ENCODE results near the gene CTXN2.
A peak's percentile ranks its signal among the peaks of the same experiment; 100 is the strongest.

The CTXN2 gene

DNA sequence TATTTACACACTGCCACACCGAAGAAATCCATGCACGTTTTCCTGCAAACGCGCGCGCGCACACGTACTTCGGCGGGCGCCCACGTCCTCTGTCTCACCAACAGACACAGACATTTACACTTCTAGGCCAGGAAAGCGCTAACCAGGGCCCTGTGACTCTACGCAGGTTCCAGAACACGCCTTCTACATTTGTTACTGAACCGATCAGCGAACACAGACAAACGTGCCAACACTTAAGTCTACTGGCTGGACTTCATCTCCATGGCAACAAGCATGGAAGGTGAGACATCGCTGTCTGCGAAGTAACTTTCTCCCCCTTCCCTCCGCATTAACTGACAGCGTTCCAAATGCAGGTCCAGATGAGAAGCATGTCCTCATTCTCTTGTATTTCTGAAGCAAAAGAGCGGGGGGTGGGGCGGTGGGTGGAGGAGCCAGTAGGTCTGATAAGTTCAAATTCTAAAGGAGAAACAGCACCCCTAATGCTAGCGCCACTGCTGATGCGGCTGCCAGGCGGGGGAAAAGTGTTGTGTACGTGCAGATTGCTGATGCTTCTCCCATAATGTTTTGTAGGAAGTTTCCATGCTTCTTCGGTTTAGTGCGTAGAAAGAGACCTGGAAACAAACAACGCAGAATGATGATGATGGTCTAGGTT, at the start of gene CTXN2:
CTXN2 (plus strand) TSS at position 92 of the 652 bp plus-strand sequence. CDS start 9,636 bp downstream, outside the sequence.
- no peak for DNase-seq (ENCODE audit: low read depth in 2 of 2)

DNA sequence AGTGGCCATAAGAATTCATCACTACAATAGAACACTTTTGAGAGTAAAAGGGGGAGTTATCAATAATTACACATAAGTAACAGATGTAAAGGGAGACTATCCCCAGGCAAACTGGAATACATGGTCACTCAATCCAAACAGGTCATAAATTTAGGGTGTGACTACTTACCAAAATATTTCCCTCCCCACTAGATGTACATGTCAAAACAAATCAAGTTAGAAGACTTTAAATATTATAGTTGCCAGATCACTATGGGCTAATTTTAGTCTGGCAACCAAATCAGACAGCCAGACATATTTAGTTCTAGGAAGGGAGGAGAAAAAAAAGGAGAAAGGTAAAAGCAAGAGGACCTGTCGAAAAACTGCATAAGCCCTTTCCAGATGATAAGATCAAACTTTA, 47.6 kb upstream of the CTXN2 start:
- DNase-seq (ENCODE audit: low read depth in 2 of 2): no peak

DNA sequence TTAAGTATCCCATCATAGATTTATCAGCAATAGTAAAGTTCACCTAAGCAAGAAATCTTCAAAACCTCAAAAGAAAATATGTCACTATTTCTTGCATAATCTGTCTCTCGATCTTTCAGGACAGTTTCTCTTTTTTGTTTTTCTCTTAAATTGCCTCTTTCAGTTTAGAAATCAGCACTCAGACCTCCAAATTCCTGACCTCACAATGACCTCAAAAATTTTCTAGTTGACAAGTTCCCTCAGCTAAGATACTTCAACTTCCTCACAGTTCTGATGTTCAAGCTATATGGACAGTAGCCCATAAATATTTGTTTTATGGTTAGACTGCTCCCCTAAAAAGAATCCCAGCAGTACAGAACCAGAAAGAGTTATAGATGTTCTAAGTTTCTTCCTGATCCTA, 46.6 kb upstream of the CTXN2 start:
- no peak for DNase-seq (ENCODE audit: low read depth in 2 of 2)

DNA sequence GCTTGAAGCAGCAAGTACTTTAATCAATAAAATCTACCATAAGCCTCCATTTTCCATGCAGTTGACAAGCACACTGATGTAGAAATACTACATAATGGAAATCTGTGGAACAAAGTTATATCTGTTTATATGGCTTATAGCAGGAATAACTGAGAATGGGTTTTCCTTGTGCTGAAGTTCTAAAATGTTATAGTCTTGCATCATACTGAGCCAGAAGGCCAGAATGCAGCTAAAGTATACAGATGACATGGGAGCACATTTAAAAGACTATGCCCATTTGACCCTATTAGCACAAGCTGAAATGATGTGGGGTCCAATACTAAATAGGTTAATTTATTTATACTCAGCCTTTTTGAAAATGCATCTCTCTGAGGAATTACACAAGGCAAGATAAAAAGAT, 45.5 kb upstream of the CTXN2 start:
- DNase-seq (ENCODE audit: low read depth in 2 of 2): no peak

DNA sequence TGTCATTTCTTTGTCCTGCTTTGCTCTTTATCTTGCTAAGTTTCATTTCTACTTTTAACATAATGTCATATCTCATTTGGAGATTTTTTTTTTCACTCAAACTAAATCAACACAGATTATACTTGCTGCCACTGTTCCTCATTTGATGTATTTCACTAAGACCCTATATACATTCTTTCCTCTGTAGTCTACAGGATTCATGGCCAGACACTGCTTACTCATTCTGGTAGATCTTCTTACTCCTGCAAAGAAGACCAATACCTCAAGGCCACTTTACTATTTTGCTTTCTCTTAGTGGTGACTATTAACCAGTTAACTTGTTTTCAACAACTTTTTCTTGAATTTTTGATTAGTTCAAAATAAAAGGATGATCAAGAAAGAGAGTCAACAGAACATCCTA, 44.1 kb upstream of the CTXN2 start:
- DNase-seq (ENCODE audit: low read depth in 2 of 2): no peak

DNA sequence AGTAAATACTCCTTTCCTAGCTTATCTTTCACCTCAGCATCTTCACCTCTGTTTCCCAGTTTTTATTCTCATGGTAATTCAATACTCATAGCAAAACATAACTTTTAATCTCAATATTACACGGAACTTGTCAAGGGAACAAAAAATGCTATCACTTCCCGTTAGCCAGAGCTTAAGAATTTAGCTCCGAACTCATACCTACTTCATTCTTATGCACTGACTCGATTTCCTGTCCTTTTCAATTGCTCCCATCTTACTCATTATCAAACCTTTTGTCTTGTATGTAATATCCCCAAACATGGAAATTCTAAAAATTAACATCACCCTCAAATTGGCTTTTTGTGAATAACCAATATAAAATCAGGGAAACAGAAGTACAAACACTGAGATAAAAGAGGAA, 41.6 kb upstream of the CTXN2 start:
- no peak for DNase-seq (ENCODE audit: low read depth in 2 of 2)

DNA sequence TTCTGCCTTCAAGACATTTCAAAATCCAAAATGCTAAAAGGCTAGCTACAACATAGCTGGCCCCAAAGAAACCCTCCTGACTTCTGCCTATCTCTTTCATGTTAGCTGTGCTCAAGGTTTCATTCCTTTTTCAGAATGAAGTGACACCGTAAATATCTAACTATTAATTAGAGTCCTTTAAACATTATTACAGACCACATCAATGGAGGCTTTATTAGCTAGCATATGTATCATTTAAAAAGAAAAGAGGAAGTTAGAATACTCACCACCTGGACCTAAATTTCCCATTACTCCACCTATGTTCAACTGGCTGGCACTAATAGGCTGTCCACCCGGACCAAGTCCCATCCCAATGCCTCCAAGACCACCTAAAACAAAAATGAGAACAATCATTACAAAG, 37.9 kb upstream of the CTXN2 start:
- no peak for DNase-seq (ENCODE audit: low read depth in 2 of 2)

DNA sequence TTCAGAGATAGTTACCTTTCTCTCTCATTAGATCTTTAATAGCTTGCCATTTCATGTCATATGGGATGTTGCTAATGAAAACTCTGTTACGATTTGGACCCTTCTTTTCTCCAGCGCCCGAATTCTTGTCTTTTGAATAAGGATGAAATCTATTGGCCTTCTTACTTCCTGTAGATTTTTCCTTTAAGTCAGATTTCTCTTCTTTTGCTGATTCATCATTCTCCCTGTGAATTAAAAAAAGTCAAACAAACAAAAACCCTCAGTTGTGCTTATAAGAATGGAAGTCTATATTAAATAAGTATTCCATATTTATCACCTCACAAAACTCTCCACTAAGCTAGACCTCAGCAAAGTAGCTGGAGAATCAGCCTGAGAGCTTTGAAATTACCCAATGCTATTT, 22.8 kb upstream of the CTXN2 start:
- no peak for DNase-seq (ENCODE audit: low read depth in 2 of 2)

DNA sequence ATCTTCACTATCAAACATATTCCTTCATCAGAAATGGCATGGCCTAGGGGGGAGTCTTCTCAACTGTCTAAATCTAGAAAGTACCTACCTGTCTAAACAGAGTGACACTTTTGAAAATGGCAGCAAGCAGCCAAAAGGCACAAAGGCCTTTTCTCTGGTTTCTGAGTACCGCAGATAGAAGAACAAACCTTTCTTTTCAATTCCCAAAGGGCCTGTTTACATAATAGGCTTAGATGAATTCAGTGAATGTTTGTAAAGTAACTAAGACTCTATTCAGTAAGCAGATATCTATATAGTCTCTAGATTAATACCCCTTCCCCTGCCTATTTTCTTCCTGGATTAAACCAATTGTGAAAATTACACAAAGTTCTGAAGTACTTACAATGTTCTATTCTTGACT, 20.5 kb upstream of the CTXN2 start:
- DNase-seq (ENCODE audit: low read depth in 2 of 2): no peak

DNA sequence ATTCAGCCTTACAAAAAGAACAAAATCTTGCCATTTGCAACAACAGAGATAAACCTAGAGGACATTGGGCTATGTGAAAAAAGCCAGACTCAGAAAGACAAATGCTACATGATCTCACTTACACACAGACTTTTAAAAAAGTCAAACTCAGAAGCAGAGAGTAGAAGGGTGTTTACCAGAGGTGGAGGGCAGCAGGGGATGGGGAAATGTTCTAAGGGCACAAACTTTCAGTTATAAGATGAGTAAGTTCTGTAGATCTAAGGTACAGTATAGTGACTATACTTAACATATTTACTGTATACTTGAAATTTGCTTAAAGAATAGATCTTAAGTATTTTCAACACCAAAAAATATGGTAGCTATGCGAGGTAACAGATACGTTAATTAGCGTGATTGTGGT, 16.3 kb upstream of the CTXN2 start:
- DNase-seq (ENCODE audit: low read depth in 2 of 2): no peak

DNA sequence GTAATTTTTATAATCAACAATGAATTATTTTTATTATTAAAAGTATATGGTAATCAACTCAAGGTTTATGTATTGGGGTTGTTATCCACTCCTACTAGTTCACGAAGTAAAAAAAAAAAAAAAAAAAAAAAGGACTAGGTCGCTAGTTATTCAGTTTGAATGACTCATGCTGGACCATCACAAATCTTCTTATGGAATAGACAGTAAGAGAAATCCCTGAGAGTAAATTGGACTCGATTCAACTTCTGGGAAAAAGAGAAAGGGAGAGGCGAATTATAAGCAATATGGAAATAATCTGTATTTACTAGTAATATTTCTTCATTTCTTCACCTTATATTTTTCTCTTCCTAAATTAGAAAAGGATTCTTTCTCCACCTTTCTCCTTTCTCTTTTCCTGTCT, 15.4 kb upstream of the CTXN2 start:
- DNase-seq (ENCODE audit: low read depth in 2 of 2): no peak

DNA sequence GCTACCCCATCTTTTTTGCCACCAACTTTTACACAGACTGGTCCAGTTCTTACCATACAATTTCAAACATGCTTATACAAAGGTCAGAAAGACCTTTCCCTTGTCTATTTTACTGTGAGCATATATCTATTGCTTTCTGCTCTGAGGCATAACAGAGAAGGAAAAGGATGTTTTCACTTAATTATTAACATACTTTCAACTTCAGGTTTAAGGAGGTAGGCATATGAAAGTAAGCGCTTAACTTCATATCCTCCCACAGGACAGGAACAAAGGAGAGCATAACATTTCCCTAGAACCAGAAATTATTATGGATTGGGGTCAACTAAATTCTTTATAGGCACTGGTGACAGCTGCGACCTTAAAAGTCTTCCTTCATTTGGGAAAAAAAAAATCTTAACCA, 14.5 kb upstream of the CTXN2 start:
- no peak for DNase-seq (ENCODE audit: low read depth in 2 of 2)

DNA sequence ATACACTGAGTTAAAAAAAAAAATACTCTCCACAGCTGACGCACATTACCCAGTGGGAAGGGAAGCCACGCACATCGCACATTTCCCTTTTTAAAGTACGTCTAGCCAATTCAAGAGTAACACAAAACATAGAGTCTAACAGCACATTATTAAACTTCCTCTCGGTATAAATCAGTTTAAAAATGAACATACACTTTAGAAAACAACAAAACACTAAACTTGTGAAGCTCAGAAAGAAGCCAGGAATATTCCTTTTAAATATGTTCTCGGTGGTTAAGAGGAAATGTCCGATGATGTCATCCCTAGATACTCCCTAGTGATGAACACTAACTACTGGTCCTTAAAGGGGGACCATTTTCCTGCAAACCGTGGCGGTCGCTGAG, 14.1 kb upstream of the CTXN2 start:
- DNase-seq (ENCODE audit: low read depth in 2 of 2): no peak

DNA sequence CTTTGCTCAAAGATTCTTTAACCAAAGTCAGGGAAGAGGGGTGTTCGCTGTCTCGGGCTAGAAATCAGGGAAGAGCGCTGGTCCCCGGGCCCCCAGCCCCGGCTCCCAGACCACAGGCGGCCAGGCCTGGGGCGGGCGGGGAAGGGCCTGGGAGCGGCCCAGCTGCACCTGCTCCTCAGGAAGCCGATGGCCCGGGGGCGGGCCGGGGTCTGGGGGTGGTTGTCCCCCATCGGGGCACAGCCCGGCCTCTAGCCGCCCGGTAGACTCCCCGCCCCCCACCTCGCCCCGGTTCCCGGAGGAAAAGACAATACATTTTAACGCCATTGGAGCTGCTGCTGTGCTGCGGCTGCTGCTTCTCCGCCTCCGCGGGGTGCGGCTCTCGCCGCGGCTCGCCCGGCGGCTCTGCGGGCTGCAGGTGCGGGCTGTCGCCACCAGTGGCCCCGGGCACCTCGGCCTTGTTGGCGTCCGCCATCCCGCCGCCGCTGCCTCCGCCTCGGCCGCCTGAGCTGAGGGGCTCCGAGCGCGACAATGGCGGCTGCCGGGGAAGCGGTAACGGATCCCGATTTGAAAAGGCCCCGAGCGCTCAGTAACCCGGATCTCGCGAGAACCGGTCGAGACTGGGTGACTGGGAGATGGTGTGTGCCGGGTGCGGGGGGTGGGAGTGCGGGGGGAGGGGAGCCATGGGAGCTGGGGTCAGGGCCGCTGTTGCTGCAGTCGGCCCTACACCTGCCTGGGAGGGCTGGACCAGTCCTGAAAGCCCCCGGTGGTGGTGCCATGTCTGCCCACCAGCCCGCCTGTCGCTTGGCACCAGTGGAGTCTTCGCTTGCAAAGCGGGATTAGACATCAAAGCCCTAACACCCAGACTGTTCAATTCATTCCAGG, 13.5 kb upstream of the CTXN2 start, which contains the start of gene MYEF2:
MYEF2 (minus strand) TSS at position 530 of the 882 bp plus-strand sequence; CDS start at position 472, 58 bp downstream.
- peak; percentile 14 to 27 for DNase-seq (ENCODE audit: low read depth in 2 of 2)

DNA sequence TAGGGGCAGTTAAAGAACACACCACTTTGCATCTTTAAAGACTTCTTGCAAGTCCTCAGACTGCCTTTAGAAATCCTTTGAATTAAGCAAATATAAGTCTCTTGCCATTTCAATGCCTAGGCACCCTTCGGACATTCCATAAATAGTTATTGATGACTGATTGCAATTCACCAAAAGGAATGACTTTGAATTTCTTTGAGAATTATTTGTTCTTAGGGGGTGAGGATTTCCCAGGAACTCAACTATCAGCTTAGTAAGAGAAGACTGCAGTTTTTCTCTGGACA, 12.9 kb upstream of the CTXN2 start:
- no peak for DNase-seq (ENCODE audit: low read depth in 2 of 2)

DNA sequence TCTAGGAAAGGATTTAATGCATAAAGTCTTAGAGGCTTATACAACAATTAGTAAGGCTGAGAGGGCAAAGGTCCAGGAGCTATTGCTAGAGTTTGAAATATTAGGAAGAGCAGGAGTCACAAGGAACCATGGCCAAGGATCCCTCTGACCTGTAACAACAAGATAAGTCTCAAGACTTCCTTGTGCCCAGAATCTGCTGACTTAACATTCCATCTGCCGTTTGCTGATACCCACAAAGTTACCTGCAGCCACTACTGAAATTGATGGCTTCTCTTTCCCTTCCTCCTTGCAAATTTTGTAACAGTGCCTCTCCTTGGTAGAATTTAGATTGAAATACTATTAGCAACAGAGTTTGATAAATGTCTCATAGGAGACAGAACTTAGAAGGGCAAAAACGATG, 8.7 kb upstream of the CTXN2 start:
- DNase-seq (ENCODE audit: low read depth in 2 of 2): no peak

DNA sequence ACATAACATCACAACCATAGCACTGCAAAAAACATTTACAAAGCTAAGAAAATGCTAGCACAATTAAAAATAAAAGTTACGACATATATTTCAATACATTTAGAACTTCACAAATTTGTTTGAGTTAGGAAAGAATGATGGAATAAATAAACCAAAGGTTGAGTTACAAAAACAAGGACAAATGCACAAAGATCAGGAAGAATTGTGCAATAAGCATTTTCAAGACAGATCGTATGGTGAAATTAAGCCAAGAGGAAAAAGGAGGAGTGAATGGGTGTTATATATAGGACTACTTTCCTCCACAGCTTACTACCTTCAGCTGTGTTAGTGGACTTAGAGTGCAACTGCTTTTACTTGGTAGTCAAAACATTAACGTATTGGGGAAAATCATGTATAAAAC, 5.9 kb upstream of the CTXN2 start:
- DNase-seq (ENCODE audit: low read depth in 2 of 2): no peak

DNA sequence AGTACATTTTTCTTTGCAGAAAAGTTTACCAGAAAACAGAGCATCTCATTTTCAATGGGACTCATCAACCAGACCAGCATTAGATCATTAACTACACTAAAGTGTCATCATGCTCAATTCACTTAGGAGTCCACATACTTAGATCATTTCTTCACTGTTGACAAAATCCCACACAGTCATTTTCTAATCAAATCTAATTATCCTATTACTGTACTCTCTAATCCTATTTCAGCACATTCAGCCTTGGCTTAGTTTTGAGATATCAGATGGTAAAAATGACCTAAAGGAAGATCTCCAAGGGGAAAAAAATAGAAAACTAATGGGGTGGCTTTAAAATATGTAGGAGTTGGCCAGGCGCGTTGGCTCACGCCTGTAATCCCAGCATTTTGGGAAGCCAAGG, 5.2 kb upstream of the CTXN2 start:
- DNase-seq (ENCODE audit: low read depth in 2 of 2): no peak

DNA sequence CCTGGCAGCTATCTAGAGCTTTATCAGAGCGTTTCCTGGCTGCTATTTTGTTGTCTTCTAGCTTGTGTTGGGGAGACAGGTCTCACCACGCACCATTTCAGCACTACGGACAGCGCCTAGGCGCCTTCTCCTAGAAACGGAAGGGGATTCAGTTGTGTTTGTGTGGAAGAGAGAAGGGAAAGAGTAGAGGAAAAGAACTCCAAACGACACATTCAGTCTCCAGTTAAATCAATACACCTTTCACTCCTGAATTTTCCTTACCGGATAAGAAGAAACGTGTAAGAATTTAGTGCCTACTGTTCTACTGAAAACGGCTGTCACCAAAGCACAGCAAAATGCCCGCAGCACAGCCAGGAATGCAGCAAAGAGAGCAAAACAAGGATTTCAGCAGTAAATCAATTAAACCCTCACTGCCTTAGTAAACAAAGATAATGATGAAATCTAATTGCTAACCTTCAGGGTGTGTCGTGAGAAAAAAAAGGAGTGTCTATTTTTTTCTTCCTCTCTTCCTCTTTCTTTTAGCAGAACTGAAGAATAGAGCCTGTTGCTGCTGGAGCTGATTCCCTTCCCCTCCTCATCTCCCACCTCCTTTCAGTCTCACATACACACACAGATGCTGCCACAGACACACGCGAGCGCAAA, 412 bp upstream of the CTXN2 start:
- DNase-seq (ENCODE audit: low read depth in 2 of 2): no peak

DNA sequence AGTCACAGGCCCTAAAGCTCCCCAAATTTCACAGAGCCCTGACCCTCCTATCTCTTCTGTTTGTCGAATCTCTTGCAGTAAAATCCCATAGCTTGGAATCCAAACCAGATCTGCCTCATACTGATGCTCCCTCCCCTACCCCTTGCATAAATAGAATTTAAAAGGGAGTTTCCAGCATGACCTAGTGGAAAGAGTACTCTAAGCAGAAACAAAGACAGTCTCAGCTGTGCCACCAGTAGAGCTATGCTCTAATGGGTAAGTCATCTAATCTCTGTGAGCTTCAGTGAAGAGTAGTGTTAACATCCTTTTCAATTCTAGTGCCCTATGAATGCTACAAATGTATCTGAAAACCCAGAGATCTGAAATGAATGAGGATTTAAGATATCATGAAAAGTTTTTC, 10.6 kb downstream of the CTXN2 start:
- DNase-seq (ENCODE audit: low read depth in 2 of 2): no peak

DNA sequence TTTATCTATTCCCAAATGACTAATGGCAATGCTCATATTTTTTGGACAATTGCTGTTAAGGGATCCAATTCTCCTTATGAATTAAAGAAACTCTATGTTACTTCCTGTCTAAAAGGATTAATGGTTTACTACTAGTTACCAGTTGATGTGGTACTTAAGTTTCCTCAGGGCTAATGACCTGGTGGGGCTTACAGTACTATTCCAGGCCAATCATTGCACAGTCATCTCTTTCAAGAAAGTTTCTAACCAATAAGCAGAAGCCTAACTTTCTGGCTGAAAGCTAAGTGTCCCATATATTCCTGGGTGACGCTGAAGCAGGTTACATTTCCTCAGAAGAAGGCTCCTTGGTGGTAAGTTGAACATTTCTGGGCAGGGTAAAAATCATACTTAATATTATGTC, 14.5 kb downstream of the CTXN2 start, which contains the start of gene SLC12A1:
SLC12A1 (plus strand) TSS at position 322 of the 400 bp plus-strand sequence. CDS start 1,418 bp downstream, outside the sequence.
- no peak for DNase-seq (ENCODE audit: low read depth in 2 of 2)

DNA sequence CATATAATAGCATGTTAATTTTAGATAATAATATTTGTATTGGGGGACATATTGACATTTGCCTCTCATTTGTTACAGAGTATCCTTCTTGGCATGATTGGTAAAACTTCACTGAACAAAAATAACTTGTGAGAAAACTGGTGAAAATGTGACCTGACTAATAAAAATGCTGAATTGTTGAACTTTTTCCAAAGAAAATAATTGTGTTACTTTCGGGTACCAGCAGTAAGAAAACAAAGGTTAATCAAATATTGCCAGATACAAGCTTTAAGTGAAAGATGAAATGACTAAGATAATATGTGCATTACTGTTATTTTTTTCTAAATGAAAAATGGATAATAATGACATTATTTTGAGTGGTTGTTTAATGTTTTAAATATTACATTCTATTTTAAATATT, 29.8 kb downstream of the CTXN2 start:
- no peak for DNase-seq (ENCODE audit: low read depth in 2 of 2)

DNA sequence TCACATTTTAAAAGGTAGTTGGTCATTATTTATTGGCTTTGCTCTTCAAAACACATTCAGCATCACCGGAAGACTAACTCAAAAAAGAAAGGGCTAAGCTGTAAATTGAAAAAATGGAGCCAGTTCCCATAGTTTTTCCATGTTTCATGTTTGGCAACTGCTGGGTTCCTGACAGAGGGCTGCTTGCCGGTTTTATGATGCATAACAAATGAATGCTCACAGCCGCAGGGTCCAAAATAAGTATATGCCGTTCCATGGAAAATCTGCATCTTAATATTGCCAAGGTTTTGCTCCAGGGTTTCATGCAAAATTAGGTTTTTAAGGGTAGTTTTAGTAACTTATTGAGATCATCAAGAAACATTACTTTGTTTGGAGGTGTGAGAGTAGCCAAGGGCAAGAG, 30.4 kb downstream of the CTXN2 start:
- DNase-seq (ENCODE audit: low read depth in 2 of 2): no peak

Data from stimulated activated CD8-positive, alpha-beta memory T cell treated with anti-CD3 and anti-CD28 coated beads, Interleukin-2, amount 100 ng/mL, for 1 hour (primary cell).